Fibroblast of lung (primary cell): Measurements from ENCODE around the gene TMEM208. TPM values are rescaled to one million over a fixed set of nuclear protein-coding genes. Genes with fewer than 3 reads are reported as not detected.

Experiments used
- DNase-seq, 2 donors: peaks; one replicate each; pipeline versions ENCODE4 v3.0.0 to v3.0.0-alpha.2; 2010; ENCODE audit warnings: low read depth in 2 of 2
- H2AFZ ChIP-seq: 2 replicates; pipeline ENCODE4 v1.5.1; 2012; ENCODE audit warnings: low read length, control low read depth, inconsistent platforms
- H3K27ac ChIP-seq: 2 replicates; pipeline ENCODE4 v1.5.1; 2011; ENCODE audit warnings: low read length, control low read depth; ENCODE audit not compliant: insufficient read depth
- H3K27me3 ChIP-seq: 2 replicates; pipeline ENCODE4 v1.5.1; 2011; ENCODE audit warnings: mild to moderate bottlenecking, low read length; ENCODE audit not compliant: control insufficient read depth, insufficient read depth
- H3K36me3 ChIP-seq: 2 replicates; pipeline ENCODE4 v1.5.1; 2011; ENCODE audit warnings: low read length; ENCODE audit not compliant: control insufficient read depth, insufficient read depth
- H3K4me1 ChIP-seq: 2 replicates; pipeline ENCODE4 v1.5.1; 2011; ENCODE audit warnings: low read length; ENCODE audit not compliant: control insufficient read depth, insufficient read depth; ENCODE audit errors: extremely low read depth
- H3K4me2 ChIP-seq: 2 replicates; pipeline ENCODE4 v1.5.1; 2011; ENCODE audit warnings: low read length, control low read depth; ENCODE audit not compliant: insufficient read depth; ENCODE audit errors: extremely low read depth
- H3K4me3 ChIP-seq, 4 experiments: fragments of 200-600 bp in 1 of 4; sonication (generic) in 1 of 4; replicated peaks in 1 of 4; 2 replicates each; pipeline ENCODE4 v1.5.1; 2011 to 2016; ENCODE audit warnings: low read length in 4 of 4, low read depth in 3 of 4, mild to moderate bottlenecking in 3 of 4, control low read depth in 2 of 4, inconsistent platforms in 1 of 4, mixed read lengths in 1 of 4; ENCODE audit not compliant: insufficient read depth in 1 of 4; ENCODE audit errors: control extremely low read depth in 1 of 4
- H3K79me2 ChIP-seq: 2 replicates; pipeline ENCODE4 v1.5.1; 2012; ENCODE audit warnings: mild to moderate bottlenecking, low read length, inconsistent platforms; ENCODE audit not compliant: control insufficient read depth, insufficient read depth
- H3K9ac ChIP-seq: 2 replicates; pipeline ENCODE4 v1.5.1; 2011; ENCODE audit warnings: mild to moderate bottlenecking, low read length, control low read depth; ENCODE audit not compliant: insufficient read depth
- H3K9me3 ChIP-seq: 2 replicates; pipeline ENCODE4 v1.5.1; 2012; ENCODE audit warnings: low read depth, low read length; ENCODE audit not compliant: control insufficient read depth, insufficient read depth
- H4K20me1 ChIP-seq: 2 replicates; pipeline ENCODE4 v1.5.1; 2011; ENCODE audit warnings: low read length; ENCODE audit not compliant: control insufficient read depth, insufficient read depth; ENCODE audit errors: extremely low read depth
- CTCF ChIP-seq, 2 donors: IDR thresholded peaks in 1 of 2; conservative IDR thresholded peaks in 1 of 2; 1 replicate in 1 of 2; 2 replicates in 1 of 2; pipeline ENCODE4 v1.5.1; 2011 to 2012; ENCODE audit warnings: low read length in 2 of 2, control low read depth in 1 of 2, inconsistent platforms in 1 of 2, low read depth in 1 of 2, mild to moderate bottlenecking in 1 of 2
- EZH2 ChIP-seq: IDR thresholded peaks from 2 replicates; pipeline ENCODE4 v1.5.1; 2012; ENCODE audit warnings: low read length, control low read depth, mild to moderate bottlenecking; ENCODE audit errors: missing control alignments
- polyA plus RNA-seq, 2 donors: library from polyadenylated mRNA; depleted of rRNA in 1 of 2; stranded (reverse) in 1 of 2; unstranded in 1 of 2; fragments of >200 nt; gene quantifications; 2 replicates each; pipeline ENCODE4 v1.2.1, GENCODE V29; 2011 to 2012; ENCODE audit warnings: missing spikeins in 1 of 2
- total RNA-seq: library from RNA; depleted of rRNA; stranded (reverse); fragments of >200 nt; gene quantifications from 2 replicates; pipeline ENCODE4 v1.2.1, GENCODE V29; 2014

TMEM208 gene
- total and polyA plus RNA-seq, 2 donors (not counting 1 experiment from before 2014, with no cell fraction given): 26.3 to 43.2 TPM

DNA sequence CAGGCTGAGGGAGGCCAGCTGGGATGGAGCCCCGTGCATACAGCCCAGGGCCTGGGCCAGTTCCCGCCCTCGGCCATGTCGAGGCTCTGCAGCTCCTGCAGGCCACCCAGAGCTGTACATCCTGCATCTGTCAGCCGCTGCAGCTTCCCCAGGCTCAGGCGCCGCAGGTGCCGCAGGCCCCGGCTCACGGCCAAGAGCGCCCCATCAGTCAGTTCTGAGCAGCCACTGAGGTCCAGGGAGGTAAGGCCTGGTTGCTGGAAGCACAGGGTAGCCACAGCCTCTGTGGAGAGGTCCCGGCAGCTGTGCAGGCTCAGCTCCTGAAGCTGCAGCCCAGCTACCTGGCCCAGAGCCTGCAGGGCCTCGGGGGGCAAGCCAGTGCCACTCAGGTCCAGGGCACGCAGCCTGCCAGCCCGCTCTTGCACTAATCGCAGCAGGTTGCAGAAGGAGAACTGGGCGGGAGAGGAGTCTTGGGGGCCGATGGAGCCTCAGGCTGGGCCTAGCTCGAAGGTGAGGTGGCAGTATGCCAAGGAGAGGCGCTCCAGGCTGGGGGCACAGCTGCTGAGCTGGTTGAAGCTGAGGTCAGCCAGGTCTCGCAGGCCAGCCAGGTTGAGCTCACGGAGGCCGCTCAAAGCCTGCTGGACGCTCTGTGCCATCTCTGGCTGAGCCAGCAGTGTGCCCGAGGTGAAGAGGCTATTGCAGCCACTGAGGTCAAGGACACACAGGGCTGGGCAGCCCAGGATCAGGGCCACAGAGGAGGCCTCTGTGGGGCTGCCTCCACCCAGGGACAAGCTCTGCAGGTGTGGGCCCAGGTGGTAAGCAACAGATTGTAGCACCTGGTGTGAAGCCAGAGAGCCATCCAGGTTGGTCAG is 16.6 kb upstream of the TMEM208 start:
- TF ChIP-seq CTCF (conservative IDR thresholded peaks at IDR 0.05 in 1 of 2, IDR thresholded peaks at IDR 0.05 in 1 of 2; ENCODE audit: low read depth in 1 of 2, low read length in 2 of 2): no peak
- TF ChIP-seq EZH2: no peak
- no peak overlapping the region for H2AFZ ChIP-seq
- H3K36me3 ChIP-seq: no peaks in the 10 kb centered on the region
- H3K9ac ChIP-seq: no peak overlapping the region
- DNase-seq: no peak
- H3K27me3 ChIP-seq: no peaks in the 10 kb centered on the region
- H3K79me2 ChIP-seq: no peaks in the 10 kb centered on the region
- no peak overlapping the region for H3K4me2 ChIP-seq
- peaks cover 12% of the 10 kb centered on the region for H3K4me1 ChIP-seq
- no peaks in the 10 kb centered on the region for H3K9me3 ChIP-seq
- H3K4me3 ChIP-seq: no peak overlapping the region
- H4K20me1 ChIP-seq: no peaks in the 10 kb centered on the region
- H3K27ac ChIP-seq: no peak overlapping the region

DNA sequence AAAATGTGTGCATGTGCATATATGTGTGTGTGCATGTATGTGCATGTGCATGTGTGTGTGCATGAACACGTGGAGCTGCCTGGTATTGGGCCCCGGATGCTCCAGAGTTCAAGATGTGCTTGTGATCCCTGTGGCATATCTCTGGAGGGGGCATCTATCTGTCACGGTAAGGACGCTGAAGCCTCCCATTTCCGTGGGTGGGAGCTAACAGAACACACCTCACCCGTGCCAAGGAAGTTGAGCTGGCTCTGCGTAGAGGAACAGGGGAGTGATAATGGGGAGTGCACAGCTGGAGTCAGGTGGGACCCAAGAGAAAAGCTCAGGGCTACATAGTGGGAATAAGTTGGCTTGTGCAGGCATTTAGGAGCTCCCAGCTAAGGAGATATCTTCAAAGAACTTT is 15.3 kb upstream of the TMEM208 start:
- Histone ChIP-seq H3K4me1 (peaks cover 12% of the 10 kb centered on the region), H4K20me1 (no peaks in the 10 kb centered on the region), H3K27ac (no peak overlapping the region), H3K27me3 (no peaks in the 10 kb centered on the region), H3K4me3 (no peak overlapping the region), H2AFZ (no peak overlapping the region), H3K36me3 (no peaks in the 10 kb centered on the region), H3K9ac (no peak overlapping the region), H3K4me2 (no peak overlapping the region), H3K9me3 (no peaks in the 10 kb centered on the region), H3K79me2 (no peaks in the 10 kb centered on the region)
- no peak for TF ChIP-seq EZH2
- no peak for TF ChIP-seq CTCF (conservative IDR thresholded peaks at IDR 0.05 in 1 of 2, IDR thresholded peaks at IDR 0.05 in 1 of 2; ENCODE audit: low read depth in 1 of 2, low read length in 2 of 2)
- DNase-seq: no peak

- peaks cover 11% of the 10 kb centered on the region for H3K4me1 ChIP-seq
- H4K20me1 ChIP-seq: no peaks in the 10 kb centered on the region
- no peak for DNase-seq
Measured at GRCh38 chr16:67212766-67213165, 14.2 kb upstream of the TMEM208 start.

More at GRCh38 chr16:67212766-67213165, 14.2 kb upstream of the TMEM208 start:
- Histone ChIP-seq H3K27me3 (no peaks in the 10 kb centered on the region), H2AFZ (no peak overlapping the region), H3K9me3 (no peaks in the 10 kb centered on the region), H3K4me3 (no peak overlapping the region), H3K36me3 (no peaks in the 10 kb centered on the region), H3K9ac (no peak overlapping the region), H3K79me2 (no peaks in the 10 kb centered on the region), H3K4me2 (no peak overlapping the region), H3K27ac (no peak overlapping the region)
- no peak for TF ChIP-seq CTCF (conservative IDR thresholded peaks at IDR 0.05 in 1 of 2, IDR thresholded peaks at IDR 0.05 in 1 of 2; ENCODE audit: low read depth in 1 of 2, low read length in 2 of 2)
- no peak for TF ChIP-seq EZH2
